ENCODE measurements around the gene RERE.
"Not testable (repeated sequence)": the region's sequence is repeated elsewhere in the genome, so short reads cannot be mapped to it uniquely, and the experiment has no call there.

The RERE gene

DNA sequence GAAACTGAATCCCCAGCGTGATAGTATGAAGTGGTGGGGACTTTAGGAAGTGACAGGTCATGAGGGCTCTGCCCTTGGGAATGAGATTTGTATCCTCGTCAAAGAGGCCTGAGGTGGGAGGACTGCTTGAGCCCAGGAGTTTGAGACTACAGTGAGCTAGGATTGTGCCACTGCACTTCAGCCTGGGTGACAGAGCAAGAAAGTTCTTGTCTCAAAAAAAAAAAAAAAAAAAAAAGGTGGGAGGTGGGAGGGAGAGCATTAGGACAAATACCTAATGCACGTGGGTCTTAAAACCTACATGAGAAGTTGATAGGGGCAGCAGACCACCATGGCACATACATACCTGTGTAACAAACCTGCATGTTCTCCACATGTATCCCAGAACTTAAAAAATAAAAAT is 24.0 kb upstream of the RERE start:
- no peak overlapping the region for H3K4me3 ChIP-seq (ENCODE audit: low read depth, low read length)
- no peak for DNase-seq (ENCODE audit: low read depth)
- TF ChIP-seq, protein P1, sequence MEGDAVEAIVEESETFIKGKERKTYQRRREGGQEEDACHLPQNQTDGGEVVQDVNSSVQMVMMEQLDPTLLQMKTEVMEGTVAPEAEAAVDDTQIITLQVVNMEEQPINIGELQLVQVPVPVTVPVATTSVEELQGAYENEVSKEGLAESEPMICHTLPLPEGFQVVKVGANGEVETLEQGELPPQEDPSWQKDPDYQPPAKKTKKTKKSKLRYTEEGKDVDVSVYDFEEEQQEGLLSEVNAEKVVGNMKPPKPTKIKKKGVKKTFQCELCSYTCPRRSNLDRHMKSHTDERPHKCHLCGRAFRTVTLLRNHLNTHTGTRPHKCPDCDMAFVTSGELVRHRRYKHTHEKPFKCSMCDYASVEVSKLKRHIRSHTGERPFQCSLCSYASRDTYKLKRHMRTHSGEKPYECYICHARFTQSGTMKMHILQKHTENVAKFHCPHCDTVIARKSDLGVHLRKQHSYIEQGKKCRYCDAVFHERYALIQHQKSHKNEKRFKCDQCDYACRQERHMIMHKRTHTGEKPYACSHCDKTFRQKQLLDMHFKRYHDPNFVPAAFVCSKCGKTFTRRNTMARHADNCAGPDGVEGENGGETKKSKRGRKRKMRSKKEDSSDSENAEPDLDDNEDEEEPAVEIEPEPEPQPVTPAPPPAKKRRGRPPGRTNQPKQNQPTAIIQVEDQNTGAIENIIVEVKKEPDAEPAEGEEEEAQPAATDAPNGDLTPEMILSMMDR (IDR thresholded peaks at IDR 0.05; ENCODE audit: insufficient read depth, low read depth, low read length, missing control alignments), result no peak

DNA sequence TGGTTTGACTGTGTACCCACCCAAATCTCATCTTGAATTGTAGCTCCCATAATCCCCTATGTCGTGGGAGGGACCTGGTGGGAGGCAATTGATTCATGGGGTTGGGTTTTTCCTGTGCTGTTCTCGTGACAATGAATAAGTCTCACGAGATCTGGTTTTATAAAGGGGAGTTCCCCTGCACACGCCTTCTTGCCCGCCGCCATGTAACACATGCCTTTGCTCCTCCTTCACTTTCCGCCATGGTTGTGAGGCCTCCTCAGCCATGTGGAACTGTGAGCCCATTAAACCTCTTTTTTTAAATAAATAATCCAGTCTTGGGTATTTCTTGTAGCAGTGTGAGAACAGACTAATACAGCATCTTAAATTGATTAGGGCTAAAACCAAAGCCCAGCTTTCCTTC is 22.6 kb upstream of the RERE start:
- H3K4me3 ChIP-seq (ENCODE audit: low read depth, low read length), result no peak overlapping the region
- TF ChIP-seq, protein P1 (IDR thresholded peaks at IDR 0.05; ENCODE audit: insufficient read depth, low read depth, low read length, missing control alignments), result no peak
- DNase-seq (ENCODE audit: low read depth), result no peak

DNA sequence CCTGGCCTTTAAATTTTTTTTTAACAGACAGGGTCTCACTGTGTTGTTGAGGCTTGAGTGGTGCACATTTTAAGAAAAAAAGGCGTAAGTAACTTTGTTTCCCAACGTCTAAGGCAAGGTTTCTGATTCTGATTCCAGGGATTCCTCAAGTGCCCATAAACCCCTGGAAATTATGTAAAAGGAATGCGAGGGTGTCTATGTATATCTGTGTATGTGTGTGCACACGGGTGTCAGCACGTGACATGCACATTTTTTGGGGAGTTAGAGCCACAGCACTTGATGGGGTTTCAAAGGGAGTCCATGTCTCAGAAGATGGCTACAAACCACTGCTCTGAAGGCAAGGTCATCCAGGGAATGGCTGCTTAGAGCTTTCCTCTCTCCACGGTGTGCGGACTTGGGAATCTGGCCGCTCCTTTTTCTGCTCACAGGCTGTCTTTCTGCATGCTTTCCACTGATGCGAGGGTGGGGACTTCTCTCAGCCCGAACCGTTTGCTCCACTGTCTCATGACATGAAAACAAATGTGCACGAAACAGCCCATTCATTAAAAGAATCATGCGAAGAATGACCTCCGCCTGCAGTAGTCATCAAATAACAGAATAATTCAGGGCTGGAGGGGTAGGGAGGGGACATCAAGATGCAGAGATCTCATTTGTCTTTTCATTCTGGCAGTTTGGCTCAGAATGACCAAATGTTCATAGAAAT is 18.7 kb upstream of the RERE start:
- TF ChIP-seq, protein P1 (IDR thresholded peaks at IDR 0.05; ENCODE audit: insufficient read depth, low read depth, low read length, missing control alignments), result no peak
- no peak for DNase-seq (ENCODE audit: low read depth)
- no peak overlapping the region for H3K4me3 ChIP-seq (ENCODE audit: low read depth, low read length)

DNA sequence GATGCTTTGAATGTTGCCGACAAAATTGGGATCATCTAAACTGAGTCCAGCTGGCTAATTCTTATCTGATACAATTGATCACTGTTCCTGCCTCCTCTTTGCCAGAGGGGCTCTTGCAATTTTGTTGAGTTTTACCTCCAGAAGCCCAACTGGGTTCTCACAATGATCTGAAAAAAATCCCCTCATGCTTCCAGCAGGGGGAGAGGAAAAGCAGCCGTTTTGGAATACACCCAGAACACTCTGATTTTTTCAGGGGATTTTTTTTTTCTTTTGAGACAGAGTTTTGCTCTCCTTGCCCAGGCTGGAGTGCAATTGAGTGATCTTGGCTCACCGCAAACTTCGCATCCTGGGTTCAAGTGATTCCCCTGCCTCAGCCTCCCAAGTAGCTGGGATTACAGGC is 13.9 kb upstream of the RERE start:
- DNase-seq (ENCODE audit: low read depth), result no peak
- H3K4me3 ChIP-seq (ENCODE audit: low read depth, low read length), result no peak overlapping the region
- TF ChIP-seq, protein P1 (IDR thresholded peaks at IDR 0.05; ENCODE audit: insufficient read depth, low read depth, low read length, missing control alignments), result no peak

DNA sequence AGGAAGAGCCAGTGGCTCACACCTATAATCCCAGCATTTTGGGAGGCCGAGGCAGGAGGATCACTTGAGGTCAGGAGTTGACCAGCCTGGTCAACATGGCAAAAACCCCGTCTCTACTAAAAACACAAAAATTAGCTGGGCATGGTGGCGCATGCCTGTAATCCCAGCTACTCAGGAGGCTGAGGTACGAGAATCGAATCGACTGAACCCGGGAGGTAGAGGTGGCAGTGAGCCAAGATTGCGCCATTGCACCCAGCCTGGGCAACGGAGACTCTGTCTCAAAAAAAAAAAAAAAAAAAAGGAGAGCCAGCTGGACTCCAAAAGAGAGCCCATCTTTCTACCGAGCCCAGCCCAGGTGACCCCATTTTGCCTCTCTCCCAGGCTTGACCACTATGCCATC is 13.3 kb upstream of the RERE start:
- not testable (repeated sequence) for H3K4me3 ChIP-seq (ENCODE audit: low read depth, low read length); DNase-seq (ENCODE audit: low read depth)

DNA sequence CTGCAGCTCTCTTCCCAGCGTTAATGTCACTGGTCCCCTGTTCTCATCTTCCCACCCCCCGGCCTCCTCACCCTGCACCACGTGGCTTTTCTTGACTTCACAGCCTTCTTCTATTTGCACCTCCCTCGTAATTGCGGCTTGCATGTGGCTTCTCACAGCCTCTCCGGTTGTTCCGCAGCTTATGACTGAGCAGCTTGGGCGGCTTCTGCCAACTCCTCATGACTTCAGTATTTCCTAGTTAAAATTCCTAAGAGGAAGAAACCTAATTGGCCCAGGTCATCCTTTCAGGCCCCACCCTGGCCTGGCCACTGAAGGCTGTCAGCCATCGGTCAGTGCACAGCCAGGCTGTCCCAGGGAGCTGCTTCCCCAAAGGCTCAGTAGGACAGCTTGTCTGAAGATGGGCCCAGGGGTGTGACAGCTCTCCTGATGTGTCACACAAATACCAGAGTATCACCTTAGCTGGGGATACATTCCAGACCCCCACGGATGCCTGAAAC is 8.6 kb upstream of the RERE start:
- H3K4me3 ChIP-seq (ENCODE audit: low read depth, low read length), result no peak overlapping the region
- no peak for DNase-seq (ENCODE audit: low read depth)
- TF ChIP-seq, protein P1 (IDR thresholded peaks at IDR 0.05; ENCODE audit: insufficient read depth, low read depth, low read length, missing control alignments), result no peak

DNA sequence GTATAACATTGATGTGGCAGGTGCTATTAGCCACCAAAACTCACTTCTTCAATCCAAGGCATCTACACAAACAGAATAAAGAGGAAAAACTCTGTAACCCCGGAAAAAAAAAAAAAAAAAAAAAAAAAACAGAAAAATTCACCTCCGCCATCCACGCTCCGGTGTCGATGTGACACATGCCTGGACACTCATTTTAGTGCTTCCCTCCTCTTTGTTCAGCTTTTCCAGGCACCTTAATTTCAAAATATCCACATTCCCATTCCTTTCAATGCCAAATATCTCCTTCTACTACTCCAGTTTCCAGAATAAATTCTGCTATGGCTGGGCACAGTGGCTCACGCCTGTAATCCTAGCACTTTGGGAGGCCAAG is 5.8 kb upstream of the RERE start:
- no peak overlapping the region for H3K4me3 ChIP-seq (ENCODE audit: low read depth, low read length)
- TF ChIP-seq, protein P1 (IDR thresholded peaks at IDR 0.05; ENCODE audit: insufficient read depth, low read depth, low read length, missing control alignments), result no peak
- DNase-seq (ENCODE audit: low read depth), result no peak
